Measurements from ENCODE around the gene IFI27L2.

GRCh38 chr14:94128216-94128839 is 1.1 kb downstream of the IFI27L2 start:
- TF ChIP-seq CTCF (IDR thresholded peaks at IDR 0.05; ENCODE audit: insufficient read depth, low read length, poor library complexity, severe bottlenecking) (no peak), EZH2phosphoT487 (conservative IDR thresholded peaks at IDR 0.05; ENCODE audit: low read length) (no peak)
